ENCODE measurements around the gene OGDH. TPM values are rescaled to one million over a fixed set of nuclear protein-coding genes. Genes with fewer than 3 reads are reported as not detected.

Gene OGDH
- total RNA-seq = 100 to 1,000 TPM in 1 of 2 experiments, 10 to 100 TPM in 1; 98.8 to 110 TPM

DNA sequence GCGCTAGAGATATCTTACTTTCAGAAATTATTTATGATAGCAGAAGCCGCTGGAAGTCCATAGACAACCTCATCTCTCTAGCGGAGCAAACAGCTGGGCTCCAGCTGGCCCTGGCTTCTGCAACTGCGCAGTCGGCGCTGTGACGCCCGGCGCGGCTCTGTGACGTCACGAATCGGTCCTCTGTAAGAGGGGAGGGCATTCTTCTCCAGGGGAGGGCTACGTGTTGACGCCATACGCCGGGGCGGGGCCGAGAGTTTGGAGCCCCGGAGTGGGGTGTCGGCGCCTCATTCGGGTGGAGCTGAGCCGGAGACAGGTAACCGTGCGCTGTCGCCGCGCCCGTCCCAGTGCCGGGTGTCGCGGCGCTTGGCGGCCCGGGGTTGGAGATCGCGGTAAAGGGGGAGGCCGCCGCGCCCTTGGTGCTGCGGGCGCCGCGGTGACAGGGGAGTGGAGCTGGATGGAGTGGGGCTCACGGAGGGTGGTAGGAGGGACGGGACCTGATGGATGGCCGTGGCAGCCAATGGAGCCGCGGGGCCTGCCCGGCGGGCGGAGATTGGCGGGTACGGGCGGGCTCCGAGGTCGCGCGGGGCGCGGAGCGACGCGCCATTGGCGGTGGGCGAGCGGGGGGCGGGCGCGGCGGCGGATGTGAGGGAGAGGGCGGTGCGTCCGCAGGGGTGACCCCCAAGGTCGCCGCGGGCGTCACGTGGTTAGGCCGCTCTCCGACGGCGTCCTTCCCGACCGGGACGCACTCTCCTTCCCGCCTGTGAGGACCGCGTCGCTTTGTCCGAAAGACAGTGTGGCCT is at the start of gene OGDH:
Gene OGDH (plus strand): TSS at position 287 of the 800 bp plus-strand sequence. CDS start 17,717 bp downstream, outside the sequence.

DNA sequence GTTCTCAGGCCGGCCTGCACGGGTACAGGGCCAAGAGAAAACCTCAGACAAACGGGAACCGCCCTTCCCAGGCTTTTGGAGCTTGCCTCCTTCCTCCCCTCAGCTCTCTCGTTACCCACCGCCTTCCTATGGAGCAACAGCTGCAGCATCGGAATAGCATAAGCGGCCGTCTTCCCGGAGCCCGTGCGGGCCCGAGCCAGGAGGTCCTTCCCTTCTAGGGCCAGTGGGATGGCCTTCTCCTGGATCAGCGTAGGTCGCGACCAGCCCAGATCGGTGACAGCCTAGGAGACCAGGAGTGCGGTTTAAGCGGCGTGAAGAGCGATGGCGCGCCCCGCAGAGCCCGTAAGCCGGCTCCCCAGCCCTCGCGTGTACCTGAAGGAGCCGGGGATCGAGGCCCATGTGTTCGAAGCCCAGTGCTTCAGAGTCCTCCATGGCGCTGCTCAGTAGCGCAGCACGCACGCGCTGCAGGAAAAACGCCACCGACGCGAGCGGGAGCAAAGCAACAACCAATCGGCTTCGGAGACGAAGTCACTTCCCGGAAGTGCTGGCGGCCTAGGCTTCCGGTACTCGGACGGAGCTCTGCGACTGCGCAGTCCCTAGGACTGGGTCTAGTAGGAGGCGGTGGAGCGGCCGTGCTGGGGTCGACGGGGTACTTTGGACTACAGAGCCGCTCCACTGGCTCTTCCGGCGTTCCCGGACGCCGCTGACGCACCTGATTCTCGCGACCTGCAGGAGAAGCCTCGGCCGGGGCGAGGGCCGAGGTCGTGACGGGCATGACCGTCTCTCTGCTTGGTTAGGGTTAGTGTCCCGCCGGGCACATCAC is 32.8 kb upstream of the OGDH start, which contains the start of gene DDX56:
Gene DDX56 (minus strand): TSS at position 445 of the 823 bp plus-strand sequence. CDS start 13 bp downstream, at position 432.

DNA sequence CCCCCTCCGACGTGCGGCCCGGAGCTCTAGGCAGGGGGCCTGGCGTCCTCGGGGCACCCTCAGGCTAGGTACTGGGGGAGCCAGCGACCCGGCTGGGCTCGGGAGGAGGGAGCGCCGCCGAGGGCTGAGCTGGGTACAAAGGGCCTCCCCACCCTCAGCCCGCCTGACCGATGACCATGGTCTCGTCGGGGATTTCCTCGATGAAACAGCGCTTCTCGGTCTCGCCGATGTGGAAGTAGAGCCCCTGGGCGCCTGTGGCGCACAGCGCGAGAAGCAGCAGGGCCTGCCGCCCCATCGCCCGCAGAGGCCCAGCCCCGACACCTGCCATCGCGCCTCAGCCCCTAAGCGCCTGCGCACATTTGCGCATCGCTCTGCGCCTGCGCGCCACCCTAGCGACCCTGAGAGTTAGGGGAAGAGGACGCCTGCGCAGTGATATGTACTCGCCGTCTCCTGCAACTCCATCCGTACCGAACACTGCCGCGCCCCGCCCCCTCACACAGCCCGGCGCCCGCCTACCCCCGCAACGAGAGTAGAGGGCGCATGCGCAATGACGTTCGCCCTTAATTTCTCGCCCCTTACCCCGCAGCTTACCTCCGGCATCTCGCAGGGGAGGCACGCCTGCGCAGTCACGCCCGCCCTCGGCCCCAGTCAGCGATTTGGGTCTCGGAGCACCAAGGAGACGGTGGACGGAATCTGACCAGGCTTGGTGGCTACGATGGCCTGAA is 24.4 kb upstream of the OGDH start, which contains the start of gene TMED4:
Gene TMED4 (minus strand): TSS at position 353 of the 725 bp plus-strand sequence. CDS start 25 bp downstream, at position 328.

DNA sequence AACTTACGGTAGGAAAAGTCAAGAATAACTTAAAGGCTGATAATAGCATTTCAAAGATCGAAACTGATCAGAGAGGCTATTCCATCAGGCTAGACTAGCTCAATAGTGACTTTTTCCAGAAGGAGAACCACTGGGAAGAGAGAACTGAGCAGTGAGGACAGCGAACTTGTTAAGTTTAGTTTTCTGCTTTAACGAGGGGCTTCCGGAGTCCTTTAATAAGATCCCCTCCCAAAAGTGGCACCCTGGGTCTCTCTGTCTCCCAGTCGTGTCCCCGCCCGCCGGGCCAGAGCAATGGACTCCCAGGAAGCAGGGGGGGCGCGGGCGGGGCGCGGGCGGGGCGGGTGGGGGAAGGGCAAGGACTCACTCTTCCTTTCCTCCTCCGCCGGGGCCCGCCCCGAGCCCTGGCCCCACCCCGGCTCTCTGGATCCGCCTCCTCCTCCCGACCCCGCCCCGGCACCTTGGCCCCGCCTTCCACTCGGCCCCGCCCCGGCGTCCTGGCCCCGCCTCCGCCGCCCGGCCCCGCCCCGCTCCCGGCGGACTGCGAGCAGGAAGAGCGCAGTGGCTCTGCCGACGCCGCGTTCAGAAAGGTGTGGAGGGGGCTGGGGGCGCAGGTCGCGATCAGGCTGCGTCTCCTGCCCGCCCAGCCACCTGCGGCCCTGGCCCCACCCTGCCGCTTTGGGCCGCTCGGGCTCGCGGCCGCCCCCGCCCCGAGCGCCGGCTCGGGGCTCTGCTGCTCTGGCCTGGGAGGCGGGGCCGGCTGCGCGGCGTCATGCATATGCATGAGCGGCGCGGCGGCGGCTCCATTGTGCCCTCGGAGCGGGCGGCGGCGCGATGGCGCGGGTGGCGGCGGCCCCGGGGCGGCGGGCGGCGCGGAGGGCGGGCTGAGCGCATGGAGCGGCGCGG is 141.9 kb downstream of the OGDH start, which contains the start of gene ZMIZ2:
Gene ZMIZ2 (plus strand): TSS at position 803 of the 903 bp plus-strand sequence. CDS start 7,403 bp downstream, outside the sequence.

Other genes with a start within 250 kb of the OGDH start
- 10 to 100 TPM; 78.9 to 80.1 TPM for gene NUDCD3, start 116.0 kb upstream of the OGDH start, total RNA-seq
- gene NPC1L1, start 65.3 kb upstream of the OGDH start, total RNA-seq = not detected
- 10 to 100 TPM; 73.9 to 74.7 TPM for gene DDX56, start 32.7 kb upstream of the OGDH start, total RNA-seq
- gene TMED4, start 24.4 kb upstream of the OGDH start, total RNA-seq = 10 to 100 TPM; 70.7 to 73.4 TPM
- gene ZMIZ2, start 142.2 kb downstream of the OGDH start, total RNA-seq = 100 to 1,000 TPM in 1 of 2 experiments, 10 to 100 TPM in 1; 98.4 to 108 TPM
- 1,000 to 10,000 TPM; 2,212 to 2,296 TPM for gene PPIA, start 190.1 kb downstream of the OGDH start, total RNA-seq
- 100 to 1,000 TPM; 340 to 341 TPM for gene H2AZ2, start 241.5 kb downstream of the OGDH start, total RNA-seq

Measured in activated naive CD4-positive, alpha-beta T cell treated with anti-CD3 and anti-CD28 coated beads, Interleukin-2, amount 10 ng/mL, durations not matched to agents 5 hours and 36 hours (primary cell).